ENCODE data around the gene MTX1. TPM values are rescaled to one million over a fixed set of nuclear protein-coding genes. Genes with fewer than 3 reads are reported as not detected.

Gene MTX1
- total RNA-seq, 4 donors from 2014 or later = 33.2 to 45.2 (median 36.5) TPM

DNA sequence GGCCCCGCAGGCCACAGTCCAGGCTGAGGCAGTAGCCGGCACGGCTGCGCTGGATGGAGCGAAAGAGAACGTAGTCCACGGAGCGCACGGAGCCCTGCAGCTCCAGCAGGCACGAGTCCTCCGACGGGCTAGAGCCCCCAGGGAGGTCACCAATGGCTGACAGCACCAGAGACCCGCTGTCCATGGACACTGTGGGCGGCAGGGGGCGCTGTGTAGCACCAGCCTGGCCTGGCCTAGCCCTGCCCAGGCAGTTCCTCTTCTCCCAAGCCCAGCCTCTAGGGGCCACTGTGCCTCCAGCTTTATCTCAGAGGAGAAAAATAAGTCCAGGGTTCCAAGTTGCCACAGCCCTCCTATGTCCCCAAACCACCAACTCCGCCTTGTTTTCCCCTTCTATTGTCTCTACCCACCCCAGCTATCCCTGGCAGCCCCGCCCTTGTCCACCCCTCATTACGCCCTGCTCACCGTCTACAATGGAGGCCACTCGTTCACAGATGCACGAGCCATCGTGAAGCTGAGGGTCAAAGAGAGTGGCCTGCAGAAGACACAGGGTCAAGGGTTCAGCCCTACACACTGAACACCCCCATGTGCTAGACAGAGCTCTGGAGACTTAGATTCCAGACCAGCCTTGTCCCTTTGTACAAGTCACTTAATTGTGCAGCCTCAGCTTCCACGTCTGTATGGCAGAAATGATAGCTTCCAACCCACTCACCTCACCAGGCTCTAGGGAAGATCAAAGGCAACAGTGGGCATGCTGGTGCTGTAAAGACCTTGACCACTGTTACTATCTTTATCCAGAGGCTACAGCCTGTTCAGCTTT lies 42.3 kb downstream of the MTX1 start:
- Histone ChIP-seq H3K27ac (peak overlapping the region in 3 of 4 donors; percentile 29 to 68 (median 37)), H3K4me3 (peak overlapping the region; percentile 33 to 50 (median 43))
- TF ChIP-seq POLR2A (IDR thresholded peaks at IDR 0.05) = no peak
- TF ChIP-seq, protein P1, sequence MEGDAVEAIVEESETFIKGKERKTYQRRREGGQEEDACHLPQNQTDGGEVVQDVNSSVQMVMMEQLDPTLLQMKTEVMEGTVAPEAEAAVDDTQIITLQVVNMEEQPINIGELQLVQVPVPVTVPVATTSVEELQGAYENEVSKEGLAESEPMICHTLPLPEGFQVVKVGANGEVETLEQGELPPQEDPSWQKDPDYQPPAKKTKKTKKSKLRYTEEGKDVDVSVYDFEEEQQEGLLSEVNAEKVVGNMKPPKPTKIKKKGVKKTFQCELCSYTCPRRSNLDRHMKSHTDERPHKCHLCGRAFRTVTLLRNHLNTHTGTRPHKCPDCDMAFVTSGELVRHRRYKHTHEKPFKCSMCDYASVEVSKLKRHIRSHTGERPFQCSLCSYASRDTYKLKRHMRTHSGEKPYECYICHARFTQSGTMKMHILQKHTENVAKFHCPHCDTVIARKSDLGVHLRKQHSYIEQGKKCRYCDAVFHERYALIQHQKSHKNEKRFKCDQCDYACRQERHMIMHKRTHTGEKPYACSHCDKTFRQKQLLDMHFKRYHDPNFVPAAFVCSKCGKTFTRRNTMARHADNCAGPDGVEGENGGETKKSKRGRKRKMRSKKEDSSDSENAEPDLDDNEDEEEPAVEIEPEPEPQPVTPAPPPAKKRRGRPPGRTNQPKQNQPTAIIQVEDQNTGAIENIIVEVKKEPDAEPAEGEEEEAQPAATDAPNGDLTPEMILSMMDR (IDR thresholded peaks at IDR 0.05) = peak; percentile 99 to 100 (median 100)

DNA sequence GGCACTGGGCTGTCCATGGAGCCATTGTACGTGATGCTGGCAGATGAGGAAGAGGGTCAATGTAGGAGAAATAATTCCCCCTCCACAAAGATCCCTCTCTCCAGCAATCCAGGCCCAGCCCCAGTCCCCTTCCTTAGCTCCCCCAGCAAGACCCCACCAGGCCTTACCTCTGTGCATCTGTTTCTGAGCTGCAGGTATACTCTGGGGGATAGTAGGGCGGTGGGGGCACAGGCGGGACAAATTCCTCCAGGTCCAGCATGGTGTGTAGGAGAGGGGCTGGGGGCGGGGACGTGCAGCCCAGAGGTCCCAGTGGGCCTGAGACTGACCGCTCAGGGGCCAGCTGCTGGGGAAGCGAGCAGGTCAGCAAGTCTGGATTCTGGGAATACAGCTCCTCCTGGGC lies 43.1 kb downstream of the MTX1 start:
- no peak for DNase-seq
- TF ChIP-seq POLR2A (IDR thresholded peaks at IDR 0.05) = no peak
- TF ChIP-seq, protein P1 (IDR thresholded peaks at IDR 0.05) = no peak
- Histone ChIP-seq H3K4me3 (no peak overlapping the region), H3K27me3 (no peaks in the 10 kb centered on the region), H3K9me3 (no peaks in the 10 kb centered on the region), H3K27ac (no peak overlapping the region), H3K4me1 (peaks cover 4 to 27% (median 17%) of the 10 kb centered on the region in 4 donors), H3K36me3 (peaks cover 0 to 8% (median 0%) of the 10 kb centered on the region in 3 donors)

More for the DNA sequence above, 42.3 kb downstream of the MTX1 start:
- H3K36me3 ChIP-seq = peaks cover 0 to 8% (median 0%) of the 10 kb centered on the region in 3 donors
- peak; percentile 91 to 96 (median 95) for DNase-seq
- H3K4me1 ChIP-seq = peaks cover 1 to 27% (median 17%) of the 10 kb centered on the region in 4 donors
- H3K27me3 ChIP-seq = no peaks in the 10 kb centered on the region
- no peaks in the 10 kb centered on the region for H3K9me3 ChIP-seq

DNA sequence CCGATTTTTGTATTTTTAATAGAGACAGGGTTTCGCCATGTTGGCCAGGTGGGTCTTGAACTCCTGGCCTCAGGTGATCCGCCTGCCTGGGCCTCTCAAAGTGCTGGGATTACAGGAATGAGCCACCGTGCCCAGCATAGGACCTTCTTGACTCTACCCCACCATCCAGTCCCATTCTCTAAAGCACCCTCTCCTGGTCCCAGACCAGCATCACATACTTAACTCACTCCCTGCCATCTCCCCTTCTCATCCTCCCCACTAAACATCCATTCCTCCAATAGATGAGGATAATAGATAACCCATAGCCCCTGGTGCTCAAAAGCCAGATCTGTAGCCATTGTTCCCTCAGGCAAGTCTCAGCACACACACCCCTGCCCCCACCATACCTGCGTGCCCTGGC lies 44.7 kb downstream of the MTX1 start:
- TF ChIP-seq POLR2A (IDR thresholded peaks at IDR 0.05) = no peak
- TF ChIP-seq, protein P1 (IDR thresholded peaks at IDR 0.05) = no peak
- DNase-seq = no peak
- H3K9me3 ChIP-seq = no peaks in the 10 kb centered on the region
- H3K4me1 ChIP-seq = peaks cover 4 to 27% (median 17%) of the 10 kb centered on the region in 4 donors
- H3K4me3 ChIP-seq = no peak overlapping the region
- peaks cover 0 to 10% (median 0%) of the 10 kb centered on the region in 3 donors for H3K36me3 ChIP-seq
- no peak overlapping the region for H3K27ac ChIP-seq
- H3K27me3 ChIP-seq = no peaks in the 10 kb centered on the region

DNA sequence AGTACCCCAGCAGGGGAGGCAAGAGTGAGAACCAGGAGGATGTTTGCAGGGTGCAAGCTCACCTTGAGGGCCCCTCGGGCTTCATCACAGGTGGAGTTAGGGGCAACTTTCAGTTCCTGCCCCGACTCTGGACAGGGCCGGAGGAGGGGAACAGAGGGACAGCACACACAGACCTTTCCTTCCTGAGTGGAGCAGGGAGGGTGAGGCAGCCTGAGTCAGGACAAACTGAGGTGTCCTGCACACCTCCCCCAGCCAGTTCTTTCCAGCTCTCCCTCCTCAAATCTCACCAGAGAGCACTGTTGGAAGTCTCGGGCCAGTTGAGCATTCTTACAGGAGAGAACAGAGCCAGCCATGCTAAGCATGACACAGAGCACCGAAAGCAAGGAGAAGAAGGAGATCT lies 45.3 kb downstream of the MTX1 start:
- H3K27ac ChIP-seq = no peak overlapping the region
- peaks cover 4 to 27% (median 17%) of the 10 kb centered on the region in 4 donors for H3K4me1 ChIP-seq
- H3K27me3 ChIP-seq = no peaks in the 10 kb centered on the region
- no peaks in the 10 kb centered on the region for H3K9me3 ChIP-seq
- TF ChIP-seq, protein P1 (IDR thresholded peaks at IDR 0.05) = no peak
- no peak for TF ChIP-seq POLR2A (IDR thresholded peaks at IDR 0.05)
- peak overlapping the region in 2 of 4 donors; percentile 89 to 93 for H3K4me3 ChIP-seq
- H3K36me3 ChIP-seq = peaks cover 0 to 14% (median 0%) of the 10 kb centered on the region in 3 donors
- no peak for DNase-seq

DNA sequence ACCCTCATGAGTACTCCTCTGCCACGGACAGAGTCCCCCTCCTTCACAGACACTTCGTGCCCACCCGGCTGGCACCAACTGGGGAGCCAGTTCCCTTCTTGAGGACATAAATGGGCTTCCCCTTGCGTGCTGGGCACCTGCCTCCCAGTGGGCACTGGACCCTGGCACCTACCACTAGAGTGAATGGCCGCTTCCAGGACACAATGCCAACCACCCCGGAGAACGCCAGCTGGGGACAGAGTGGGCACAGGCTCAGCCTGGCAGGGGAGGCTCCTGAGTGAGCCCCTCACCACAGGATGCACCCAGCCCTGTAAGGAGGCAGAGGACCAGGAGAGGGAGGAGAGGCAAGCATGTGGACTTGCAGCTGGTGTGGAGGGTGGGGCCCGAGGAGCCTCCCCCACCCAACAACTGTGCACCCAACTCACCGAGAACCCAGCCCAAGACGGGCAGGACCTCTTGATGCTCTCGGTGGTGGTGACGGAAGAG lies 45.8 kb downstream of the MTX1 start:
- peak overlapping the region in 3 of 4 donors; percentile 82 to 97 (median 96) for H3K27ac ChIP-seq
- peak overlapping the region; percentile 68 to 93 (median 83) for H3K4me3 ChIP-seq

More for the DNA sequence above, 45.8 kb downstream of the MTX1 start:
- H3K27me3 ChIP-seq = no peaks in the 10 kb centered on the region
- H3K9me3 ChIP-seq = no peaks in the 10 kb centered on the region
- H3K4me1 ChIP-seq = peaks cover 4 to 27% (median 17%) of the 10 kb centered on the region in 4 donors
- peaks cover 0 to 14% (median 0%) of the 10 kb centered on the region in 3 donors for H3K36me3 ChIP-seq
- TF ChIP-seq, protein P1 (IDR thresholded peaks at IDR 0.05) = no peak
- no peak for TF ChIP-seq POLR2A (IDR thresholded peaks at IDR 0.05)
- DNase-seq = no peak

Measured in Peyer's patch (tissue), 4 donors.